ENCODE data around the gene AACS. TPM values are rescaled to one million over a fixed set of nuclear protein-coding genes. Genes with fewer than 3 reads are reported as not detected.

AACS gene
- total and polyA plus RNA-seq, 2 donors (not counting 1 experiment from before 2014, with no cell fraction given) = 6.1 to 20.8 TPM

- Mint-ChIP-seq H3K4me3 (no peak overlapping the region), H3K4me1 (no peaks in the 10 kb centered on the region), H3K9me3 (ENCODE audit: insufficient read depth) (no peaks in the 10 kb centered on the region), H3K27me3 (peaks cover 21% of the 10 kb centered on the region), H3K27ac (no peak overlapping the region)
- WGBS (ENCODE audit: insufficient coverage) = 85% methylated on average over 8 of the region's 9 CpGs
- no peak overlapping the region for H2AFZ ChIP-seq (ENCODE audit: insufficient read depth, low read depth, low read length, poor library complexity, severe bottlenecking)
- no peak for ATAC-seq (ENCODE audit: low read depth)
- H3K79me2 ChIP-seq (ENCODE audit: control insufficient read depth, insufficient read depth, low read length) = no peaks in the 10 kb centered on the region
- no peaks in the 10 kb centered on the region for H3K4me1 ChIP-seq (ENCODE audit: control insufficient read depth in 2 of 2, insufficient read depth in 2 of 2, low read length in 2 of 2)
- H3K4me2 ChIP-seq (replicated peaks; ENCODE audit: low read depth, low read length, poor library complexity, severe bottlenecking) = no peak overlapping the region
- no peak overlapping the region for H3K27ac ChIP-seq (ENCODE audit: low read length in 2 of 2)
- H4K20me1 ChIP-seq (ENCODE audit: control insufficient read depth, insufficient read depth, low read length, poor library complexity, severe bottlenecking) = no peaks in the 10 kb centered on the region
- peaks cover 0 to 17% (median 6%) of the 10 kb centered on the region in 4 experiments for H3K27me3 ChIP-seq (replicated peaks in 1 of 4; ENCODE audit: control extremely low read depth in 1 of 4, control insufficient read depth in 3 of 4, insufficient read depth in 4 of 4, low read length in 3 of 4)
- intact Hi-C loops (cut with micrococcal nuclease) = no loop called here
- H3K9me3 ChIP-seq (ENCODE audit: control extremely low read depth in 1 of 3, control insufficient read depth in 2 of 3, insufficient read depth in 1 of 3, low read length in 2 of 3) = peaks cover 0 to 20% (median 10%) of the 10 kb centered on the region in 3 donors
- DNase-seq = no peak
- POLR2A ChIA-PET = no interaction called here
- H3K4me3 ChIP-seq (ENCODE audit: control extremely low read depth in 1 of 5, extremely low read depth in 1 of 5, insufficient read depth in 1 of 5, low read depth in 2 of 5, low read length in 4 of 5) = no peak overlapping the region
- H3K36me3 ChIP-seq (replicated peaks in 1 of 2; ENCODE audit: control extremely low read depth in 1 of 2, control insufficient read depth in 1 of 2, extremely low read depth in 1 of 2, insufficient read depth in 2 of 2, low read length in 1 of 2) = no peaks in the 10 kb centered on the region
- CTCF ChIA-PET = no interaction called here
- H3K9ac ChIP-seq (ENCODE audit: low read length) = no peak overlapping the region
- no peak for TF ChIP-seq CTCF (IDR thresholded peaks at IDR 0.05)
- TF ChIP-seq EZH2 (IDR thresholded peaks at IDR 0.05; ENCODE audit: borderline replicate concordance, insufficient read depth, low read depth, low read length, poor library complexity, severe bottlenecking) = no peak
These were observed 107.1 kb downstream of the AACS start for GRCh38 chr12:125172231-125172850.

- Histone ChIP-seq H3K27ac (ENCODE audit: low read length in 2 of 2) (no peak overlapping the region), H3K4me3 (ENCODE audit: control extremely low read depth in 1 of 5, extremely low read depth in 1 of 5, insufficient read depth in 1 of 5, low read depth in 2 of 5, low read length in 4 of 5) (no peak overlapping the region), H4K20me1 (ENCODE audit: control insufficient read depth, insufficient read depth, low read length, poor library complexity, severe bottlenecking) (no peaks in the 10 kb centered on the region), H3K4me1 (ENCODE audit: control insufficient read depth in 2 of 2, insufficient read depth in 2 of 2, low read length in 2 of 2) (no peaks in the 10 kb centered on the region), H3K9me3 (ENCODE audit: control extremely low read depth in 1 of 3, control insufficient read depth in 2 of 3, insufficient read depth in 1 of 3, low read length in 2 of 3) (peaks cover 0 to 13% (median 6%) of the 10 kb centered on the region in 3 donors), H3K36me3 (replicated peaks in 1 of 2; ENCODE audit: control extremely low read depth in 1 of 2, control insufficient read depth in 1 of 2, extremely low read depth in 1 of 2, insufficient read depth in 2 of 2, low read length in 1 of 2) (no peaks in the 10 kb centered on the region), H3K4me2 (replicated peaks; ENCODE audit: low read depth, low read length, poor library complexity, severe bottlenecking) (no peak overlapping the region), H2AFZ (ENCODE audit: insufficient read depth, low read depth, low read length, poor library complexity, severe bottlenecking) (no peak overlapping the region), H3K79me2 (ENCODE audit: control insufficient read depth, insufficient read depth, low read length) (no peaks in the 10 kb centered on the region), H3K27me3 (replicated peaks in 1 of 4; ENCODE audit: control extremely low read depth in 1 of 4, control insufficient read depth in 3 of 4, insufficient read depth in 4 of 4, low read length in 3 of 4) (peaks cover 0 to 20% (median 5%) of the 10 kb centered on the region in 4 experiments), H3K9ac (ENCODE audit: low read length) (no peak overlapping the region)
- CTCF ChIA-PET = interaction anchor here (0.8 kb wide), 1 partner anchor 10 kb away, joined by 3 read pairs; no protein-coding TSS in a partner anchor
- no peak for DNase-seq
- H3K9me3 Mint-ChIP-seq (ENCODE audit: insufficient read depth) = no peaks in the 10 kb centered on the region
- peaks cover 26% of the 10 kb centered on the region for H3K27me3 Mint-ChIP-seq
- POLR2A ChIA-PET = no interaction called here
- no peak for ATAC-seq (ENCODE audit: low read depth)
- H3K4me1 Mint-ChIP-seq = no peaks in the 10 kb centered on the region
- no peak overlapping the region for H3K4me3 Mint-ChIP-seq
- TF ChIP-seq CTCF (IDR thresholded peaks at IDR 0.05) (no peak), EZH2 (IDR thresholded peaks at IDR 0.05; ENCODE audit: borderline replicate concordance, insufficient read depth, low read depth, low read length, poor library complexity, severe bottlenecking) (no peak)
- H3K27ac Mint-ChIP-seq = no peak overlapping the region
- intact Hi-C loops (cut with micrococcal nuclease) = no loop called here
These were observed 110.3 kb downstream of the AACS start for GRCh38 chr12:125175576-125175975.
